GM12878 (cell line): ENCODE data around the gene DOCK7. TPM values are rescaled to one million over a fixed set of nuclear protein-coding genes. Genes with fewer than 3 reads are reported as not detected.

Experiments used
- ATAC-seq: fragments of 200-7000 bp; cut with Tn5 transposase; 3 replicates; pipeline ENCODE4 v1.9.1; 2020; ENCODE audit warnings: mild to moderate bottlenecking, moderate library complexity
- BruUV-seq: library from RNA; stranded (reverse); fragments of 400-500 nt; replicated peaks from 2 replicates; lab custom pipeline; 2021; lab: Mats Ljungman, UMichigan
- CTCF ChIA-PET: fragments of 300-600 bp; sonication (Branson Sonifier 250); formaldehyde crosslinking; extraction: SDS; loops from one replicate; lab custom pipeline; 2021; ENCODE audit warnings: inconsistent platforms; lab: Yijun Ruan, JAX
- POLR2A ChIA-PET: fragments of 350-600 bp; formaldehyde crosslinking; extraction: SDS; loops from one replicate; lab custom pipeline; 2021; ENCODE audit warnings: inconsistent platforms; lab: Charles Lee
- RAD21 ChIA-PET: fragments of 300-600 bp; sonication (Branson Sonifier 250); formaldehyde crosslinking; loops from one replicate; lab custom pipeline; 2023; ENCODE audit warnings: antibody characterized with exemption; ENCODE audit not compliant: unreplicated experiment; lab: Charles Lee
- SMC1A ChIA-PET: fragments of 300-600 bp; sonication (Branson Sonifier 250); formaldehyde crosslinking; loops from one replicate; lab custom pipeline; 2023; ENCODE audit not compliant: unreplicated experiment, uncharacterized antibody; lab: Charles Lee
- DNase-seq: peaks from one replicate; pipeline ENCODE4 v3.0.0-alpha.2; 2011; ENCODE audit warnings: low read depth, low spot score
- FAIRE-seq: peaks from 3 replicates; lab custom pipeline; 2011; peaks lifted over from hg19 to GRCh38; lab: Jason Lieb, UNC
- H2AFZ ChIP-seq: 2 replicates; pipeline ENCODE4 v1.6.0; 2011; ENCODE audit warnings: low read depth, low read length, control low read depth; ENCODE audit not compliant: control insufficient read depth
- H3K27ac ChIP-seq: 2 replicates; pipeline ENCODE4 v1.5.1; 2011; ENCODE audit warnings: control low read depth; ENCODE audit not compliant: control insufficient read depth, insufficient read depth
- H3K27me3 ChIP-seq, 2 experiments: replicated peaks in 1 of 2; 2 replicates each; pipeline versions ENCODE4 v1.6.0 to v1.6.1; 2011; ENCODE audit warnings: low read length in 1 of 2; ENCODE audit not compliant: control insufficient read depth in 2 of 2, insufficient read depth in 2 of 2
- H3K36me3 ChIP-seq, 2 experiments: 2 replicates each; pipeline ENCODE4 v1.5.1; 2011; ENCODE audit warnings: low read length in 1 of 2; ENCODE audit not compliant: control insufficient read depth in 2 of 2, insufficient read depth in 2 of 2
- H3K4me1 ChIP-seq: 2 replicates; pipeline ENCODE4 v1.6.1; 2011; ENCODE audit warnings: mild to moderate bottlenecking, low read length, moderate library complexity, mixed read lengths; ENCODE audit not compliant: control insufficient read depth, insufficient read depth
- H3K4me2 ChIP-seq: 2 replicates; pipeline ENCODE4 v1.6.0; 2011; ENCODE audit warnings: control low read depth; ENCODE audit not compliant: control insufficient read depth, insufficient read depth
- H3K4me3 ChIP-seq: fragments of 200-600 bp; sonication (generic); 2 replicates; pipeline ENCODE4 v1.5.1; 2016
- H3K79me2 ChIP-seq: 2 replicates; pipeline ENCODE4 v1.6.0; 2011; ENCODE audit warnings: low read length; ENCODE audit not compliant: control insufficient read depth, insufficient read depth
- H3K9ac ChIP-seq: 2 replicates; pipeline ENCODE4 v1.8.0; 2011; ENCODE audit warnings: low read length, control low read depth, mixed read lengths; ENCODE audit not compliant: control insufficient read depth, insufficient read depth
- H3K9me3 ChIP-seq: replicated peaks from 3 replicates; pipeline ENCODE4 v1.5.1; 2011; ENCODE audit warnings: mild to moderate bottlenecking, low read length; ENCODE audit not compliant: control insufficient read depth, insufficient read depth
- H4K20me1 ChIP-seq: 2 replicates; pipeline ENCODE4 v1.6.0; 2011; ENCODE audit not compliant: control insufficient read depth, insufficient read depth
- ASH2L ChIP-seq: fragments of 300-600, 200-600 bp; sonication (generic); IDR thresholded peaks from 2 replicates; pipeline ENCODE4 v1.6.1; 2017; ENCODE audit warnings: low read depth, mild to moderate bottlenecking, borderline replicate concordance
- BMI1 ChIP-seq: fragments of 450-650 bp; IDR thresholded peaks from 2 replicates; pipeline ENCODE4 v1.6.1; 2016; ENCODE audit warnings: mild to moderate bottlenecking, moderate library complexity, borderline replicate concordance
- BRCA1 ChIP-seq: IDR thresholded peaks from 2 replicates; pipeline ENCODE4 v1.6.1; 2011; ENCODE audit warnings: low read depth, low read length, improper control_type of control experiment
- CBX5 ChIP-seq: sonication (generic); IDR thresholded peaks from 2 replicates; pipeline ENCODE4 v1.6.1; 2016; ENCODE audit warnings: low read depth, moderate library complexity, mild to moderate bottlenecking, inconsistent platforms
- IRF4 ChIP-seq: IDR thresholded peaks from 2 replicates; pipeline ENCODE4 v1.6.1; 2011; ENCODE audit warnings: low read depth, low read length
- JUND ChIP-seq: IDR thresholded peaks from 2 replicates; pipeline ENCODE4 v1.6.1; 2012; ENCODE audit warnings: low read depth, mild to moderate bottlenecking, low read length, improper control_type of control experiment, moderate library complexity
- LARP7 ChIP-seq: fragments of 450-650 bp; IDR thresholded peaks from 2 replicates; pipeline ENCODE4 v1.6.1; 2017; ENCODE audit warnings: mild to moderate bottlenecking
- MXI1 ChIP-seq: fragments of 150-350 bp; IDR thresholded peaks from 2 replicates; pipeline ENCODE4 v1.6.1; 2011; ENCODE audit warnings: low read depth, mild to moderate bottlenecking, inconsistent platforms, low read length, improper control_type of control experiment
- MYB ChIP-seq: fragments of 150-350 bp; IDR thresholded peaks from 2 replicates; pipeline ENCODE4 v1.6.1; 2014; ENCODE audit warnings: mild to moderate bottlenecking, low read depth, low read length, borderline replicate concordance
- PML ChIP-seq: IDR thresholded peaks from 2 replicates; pipeline ENCODE4 v1.6.1; 2012; ENCODE audit warnings: low read length, inconsistent platforms
- RELA ChIP-seq: fragments of 450-650 bp; IDR thresholded peaks from 2 replicates; pipeline ENCODE4 v1.8.0; 2014; ENCODE audit warnings: borderline replicate concordance; ENCODE audit not compliant: partially characterized antibody
- RUNX3 ChIP-seq: IDR thresholded peaks from 2 replicates; pipeline ENCODE4 v1.6.1; 2012; ENCODE audit warnings: low read length, inconsistent platforms
- SP1 ChIP-seq: IDR thresholded peaks from one replicate; pipeline ENCODE4 v1.6.1; 2011; ENCODE audit warnings: low read depth, low read length
- SPI1 ChIP-seq: IDR thresholded peaks from 2 replicates; pipeline ENCODE4 v1.6.1; 2011; ENCODE audit warnings: low read depth, mild to moderate bottlenecking, low read length, moderate library complexity, borderline replicate concordance; ENCODE audit not compliant: insufficient read depth
- SREBF1 ChIP-seq: IDR thresholded peaks from 2 replicates; pipeline ENCODE4 v1.6.1; 2012; ENCODE audit warnings: mild to moderate bottlenecking, low read length
- STAT1 ChIP-seq: fragments of 450-650 bp; conservative IDR thresholded peaks from 2 replicates; pipeline ENCODE4 v1.6.1; 2014; ENCODE audit warnings: antibody characterized with exemption, mild to moderate bottlenecking
- YBX1 ChIP-seq: fragments of 450-650 bp; IDR thresholded peaks from 2 replicates; pipeline ENCODE4 v1.6.1; 2016; ENCODE audit warnings: antibody characterized with exemption
- ZNF24 ChIP-seq: fragments of 450-650 bp; IDR thresholded peaks from 2 replicates; pipeline ENCODE4 v1.6.1; 2017; ENCODE audit warnings: antibody characterized with exemption, mild to moderate bottlenecking
- WGBS: methylation state at CpG from one replicate; pipeline ENCODE4 v1.1.6; 2016; ENCODE audit warnings: low lambda C conversion rate; ENCODE audit not compliant: insufficient replicate concordance, insufficient coverage; ENCODE audit errors: missing lambda C conversion rate; 5-methylcytosine and 5-hydroxymethylcytosine counted together
- in situ Hi-C: fragments of 300-500 bp; cut with MboI; formaldehyde crosslinking; loops from 9 replicates; pipeline ENCODE4 v1.14.3; 2018; ENCODE audit warnings: mixed read lengths
- intact Hi-C: fragments of 100-400 bp; cut with micrococcal nuclease; formaldehyde crosslinking; loops from one replicate; pipeline ENCODE4 v1.14.2; 2022; ENCODE audit not compliant: unreplicated experiment
- polyA plus RNA-seq, 11 experiments: library from polyadenylated mRNA; depleted of rRNA in 4 of 11; unstranded in 6 of 11; stranded (reverse) in 5 of 11; fragments of >200 nt; fragmentation: Nextera tagmentation in 4 of 11; fragmentation: Illumina TruSeq in 1 of 11; extraction: Ambion mirVana in 4 of 11; extraction: Trizol in 1 of 11; gene quantifications; 1 replicate in 1 of 11; 2 replicates in 10 of 11; pipeline versions ENCODE4 v1.2.1 to v1.2.3, GENCODE V29; 2011 to 2016; ENCODE audit warnings: inconsistent platforms in 2 of 11, missing spikeins in 2 of 11, low read depth in 1 of 11
- total RNA-seq, 4 experiments: library from RNA; depleted of rRNA in 3 of 4; stranded (reverse); fragments of >200 nt in 3 of 4; fragmentation: Illumina TruSeq in 1 of 4; extraction: Trizol in 1 of 4; gene quantifications; 2 replicates each; pipeline versions ENCODE4 v1.2.1 to v1.2.3, GENCODE V29; 2013 to 2021
- TF ChIP-seq, protein P1 (sequence below): fragments of 450-650 bp; IDR thresholded peaks from 2 replicates; pipeline ENCODE4 v1.6.1; 2016; ENCODE audit warnings: mild to moderate bottlenecking
- TF ChIP-seq, protein P2 (sequence below): fragments of 450-650 bp; IDR thresholded peaks from 2 replicates; pipeline ENCODE4 v1.6.1; 2014; ENCODE audit warnings: mild to moderate bottlenecking
- TF ChIP-seq, protein P3 (sequence below): fragments of 450-650 bp; IDR thresholded peaks from 2 replicates; pipeline ENCODE4 v1.6.1; 2017; ENCODE audit warnings: low read depth, mild to moderate bottlenecking, moderate library complexity
- TF ChIP-seq, protein P4 (sequence below): IDR thresholded peaks from 2 replicates; pipeline ENCODE4 v1.6.1; 2012; ENCODE audit warnings: low read length, inconsistent platforms

DOCK7 gene
- total and polyA plus RNA-seq, 10 of the 15 experiments (the other 5 are each of a cell fraction or from before 2014, with no cell fraction given), result 4.8 to 34.6 (median 26.9) TPM

DNA sequence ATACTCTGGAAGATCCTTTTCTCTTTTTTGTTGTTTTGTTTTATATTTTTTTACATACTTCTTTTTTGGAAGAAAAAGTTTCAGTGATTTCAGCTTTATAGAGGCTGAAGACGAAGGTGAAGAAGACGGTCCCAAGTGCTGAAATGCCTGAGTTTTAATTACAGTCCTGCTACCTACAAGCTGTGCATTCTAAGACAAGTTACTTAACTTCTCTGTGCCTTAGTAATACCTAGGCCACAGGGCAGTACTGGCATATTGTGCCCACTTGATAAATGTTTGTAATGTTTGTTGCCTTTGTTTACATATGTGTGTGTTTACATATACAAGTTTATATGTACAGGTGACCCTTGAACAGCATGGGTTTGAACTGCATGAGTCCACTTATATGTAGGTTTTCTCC is 147.1 kb downstream of the DOCK7 start (continued):
- TF ChIP-seq, protein P1, sequence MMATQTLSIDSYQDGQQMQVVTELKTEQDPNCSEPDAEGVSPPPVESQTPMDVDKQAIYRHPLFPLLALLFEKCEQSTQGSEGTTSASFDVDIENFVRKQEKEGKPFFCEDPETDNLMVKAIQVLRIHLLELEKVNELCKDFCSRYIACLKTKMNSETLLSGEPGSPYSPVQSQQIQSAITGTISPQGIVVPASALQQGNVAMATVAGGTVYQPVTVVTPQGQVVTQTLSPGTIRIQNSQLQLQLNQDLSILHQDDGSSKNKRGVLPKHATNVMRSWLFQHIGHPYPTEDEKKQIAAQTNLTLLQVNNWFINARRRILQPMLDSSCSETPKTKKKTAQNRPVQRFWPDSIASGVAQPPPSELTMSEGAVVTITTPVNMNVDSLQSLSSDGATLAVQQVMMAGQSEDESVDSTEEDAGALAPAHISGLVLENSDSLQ, result no peak
- TF ChIP-seq, protein P2, sequence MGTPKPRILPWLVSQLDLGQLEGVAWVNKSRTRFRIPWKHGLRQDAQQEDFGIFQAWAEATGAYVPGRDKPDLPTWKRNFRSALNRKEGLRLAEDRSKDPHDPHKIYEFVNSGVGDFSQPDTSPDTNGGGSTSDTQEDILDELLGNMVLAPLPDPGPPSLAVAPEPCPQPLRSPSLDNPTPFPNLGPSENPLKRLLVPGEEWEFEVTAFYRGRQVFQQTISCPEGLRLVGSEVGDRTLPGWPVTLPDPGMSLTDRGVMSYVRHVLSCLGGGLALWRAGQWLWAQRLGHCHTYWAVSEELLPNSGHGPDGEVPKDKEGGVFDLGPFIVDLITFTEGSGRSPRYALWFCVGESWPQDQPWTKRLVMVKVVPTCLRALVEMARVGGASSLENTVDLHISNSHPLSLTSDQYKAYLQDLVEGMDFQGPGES, result no peak
- TF ChIP-seq BRCA1 (no peak), SREBF1 (no peak)

DNA sequence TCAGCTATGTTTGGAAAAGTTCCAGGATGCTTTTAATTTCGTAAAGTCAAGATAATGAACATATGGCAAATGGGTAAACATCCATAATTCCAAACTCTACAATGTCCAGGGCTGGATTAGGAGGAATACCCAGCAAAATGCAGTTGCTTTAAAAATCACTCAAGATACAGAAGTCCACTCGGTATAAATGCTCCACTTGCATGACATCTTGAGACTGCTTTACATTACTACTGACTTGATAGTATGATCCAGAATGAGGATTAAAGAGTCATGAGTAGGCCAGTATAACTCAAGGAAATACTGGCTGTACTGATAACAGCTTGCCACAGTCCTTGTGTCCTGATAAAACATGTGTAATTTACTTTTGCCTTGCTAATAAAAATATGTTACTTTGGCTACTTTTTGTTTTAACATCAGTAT is 149.1 kb downstream of the DOCK7 start:
- ChIA-PET CTCF (interaction anchor here (0.8 to 3.3 kb wide), 5 partner anchors 8 to 207 kb away, joined by 3 to 13 read pairs (median 5); no protein-coding TSS in a partner anchor), POLR2A (no interaction called here), RAD21 (no interaction called here), SMC1A (interaction anchor here (1.4 to 5.1 kb wide), 3 partner anchors 9 to 207 kb away, joined by 3 to 21 read pairs (median 6); no protein-coding TSS in a partner anchor)
- Histone ChIP-seq H3K9me3 (no peaks in the 10 kb centered on the region), H3K36me3 (no peaks in the 10 kb centered on the region; a peak in 1 of 4 replicates), H3K9ac (no peak overlapping the region), H3K4me3 (no peak overlapping the region), H3K79me2 (no peaks in the 10 kb centered on the region), H3K4me2 (no peak overlapping the region), H3K4me1 (no peaks in the 10 kb centered on the region), H3K27ac (no peak overlapping the region), H2AFZ (no peak overlapping the region), H3K27me3 (no peaks in the 10 kb centered on the region), H4K20me1 (no peaks in the 10 kb centered on the region)
- ATAC-seq, result no peak
- BruUV-seq, result no TSS peak
- DNase-seq, result no peak
- TF ChIP-seq SP1 (no peak), LARP7 (no peak), SREBF1 (no peak), RELA (no peak), MXI1 (no peak), RUNX3 (no peak), ASH2L (no peak), YBX1 (no peak), BMI1 (no peak), STAT1 (no peak), ZNF24 (no peak), JUND (no peak), CBX5 (no peak), IRF4 (no peak), MYB (no peak), PML (no peak), SPI1 (no peak)
- TF ChIP-seq, protein P3, sequence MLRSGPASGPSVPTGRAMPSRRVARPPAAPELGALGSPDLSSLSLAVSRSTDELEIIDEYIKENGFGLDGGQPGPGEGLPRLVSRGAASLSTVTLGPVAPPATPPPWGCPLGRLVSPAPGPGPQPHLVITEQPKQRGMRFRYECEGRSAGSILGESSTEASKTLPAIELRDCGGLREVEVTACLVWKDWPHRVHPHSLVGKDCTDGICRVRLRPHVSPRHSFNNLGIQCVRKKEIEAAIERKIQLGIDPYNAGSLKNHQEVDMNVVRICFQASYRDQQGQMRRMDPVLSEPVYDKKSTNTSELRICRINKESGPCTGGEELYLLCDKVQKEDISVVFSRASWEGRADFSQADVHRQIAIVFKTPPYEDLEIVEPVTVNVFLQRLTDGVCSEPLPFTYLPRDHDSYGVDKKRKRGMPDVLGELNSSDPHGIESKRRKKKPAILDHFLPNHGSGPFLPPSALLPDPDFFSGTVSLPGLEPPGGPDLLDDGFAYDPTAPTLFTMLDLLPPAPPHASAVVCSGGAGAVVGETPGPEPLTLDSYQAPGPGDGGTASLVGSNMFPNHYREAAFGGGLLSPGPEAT, result no peak
- TF ChIP-seq, protein P4, sequence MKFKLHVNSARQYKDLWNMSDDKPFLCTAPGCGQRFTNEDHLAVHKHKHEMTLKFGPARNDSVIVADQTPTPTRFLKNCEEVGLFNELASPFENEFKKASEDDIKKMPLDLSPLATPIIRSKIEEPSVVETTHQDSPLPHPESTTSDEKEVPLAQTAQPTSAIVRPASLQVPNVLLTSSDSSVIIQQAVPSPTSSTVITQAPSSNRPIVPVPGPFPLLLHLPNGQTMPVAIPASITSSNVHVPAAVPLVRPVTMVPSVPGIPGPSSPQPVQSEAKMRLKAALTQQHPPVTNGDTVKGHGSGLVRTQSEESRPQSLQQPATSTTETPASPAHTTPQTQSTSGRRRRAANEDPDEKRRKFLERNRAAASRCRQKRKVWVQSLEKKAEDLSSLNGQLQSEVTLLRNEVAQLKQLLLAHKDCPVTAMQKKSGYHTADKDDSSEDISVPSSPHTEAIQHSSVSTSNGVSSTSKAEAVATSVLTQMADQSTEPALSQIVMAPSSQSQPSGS, result no peak
- intact Hi-C loops (no loop called here), in situ Hi-C loops (no loop called here)
- 94% methylated on average over 2 of the region's 2 CpGs for WGBS
- FAIRE-seq, result no peak
